IMR-90 (cell line): ENCODE results near the gene IQSEC3. TPM values are rescaled to one million over a fixed set of nuclear protein-coding genes. Genes with fewer than 3 reads are reported as not detected.

Experiments used
- ATAC-seq: fragments of 200-7000 bp; cut with Tn5 transposase; 2 replicates; pipeline ENCODE4 v1.9.1; 2020; ENCODE audit warnings: low read depth, mild to moderate bottlenecking, moderate library complexity
- BruUV-seq: library from RNA; stranded (reverse); fragments of 400-500 nt; replicated peaks from 2 replicates; lab custom pipeline; 2021; lab: Mats Ljungman, UMichigan
- CTCF ChIA-PET: fragments of 300-600 bp; formaldehyde crosslinking; extraction: SDS; loops from one replicate; lab custom pipeline; 2021; ENCODE audit warnings: antibody characterized with exemption; lab: Yijun Ruan, JAX
- POLR2A ChIA-PET: fragments of 300-600 bp; sonication (Branson Sonifier 250); formaldehyde crosslinking; loops from one replicate; lab custom pipeline; 2022; ENCODE audit warnings: antibody characterized with exemption; ENCODE audit not compliant: unreplicated experiment; lab: Charles Lee
- DNase-seq: peaks from one replicate; pipeline ENCODE4 v3.0.0; 2013
- H2AFZ ChIP-seq: replicated peaks from 2 replicates; pipeline ENCODE3; 2013; ENCODE audit warnings: low read length, mild to moderate bottlenecking; ENCODE audit not compliant: poor library complexity
- H2AK5ac ChIP-seq: 2 replicates; pipeline ENCODE4 v1.6.1; 2013; ENCODE audit warnings: low read depth, low read length, inconsistent platforms
- H2AK9ac ChIP-seq: replicated peaks from 2 replicates; pipeline ENCODE3; 2013; ENCODE audit warnings: mild to moderate bottlenecking, low read depth, low read length, moderate library complexity; ENCODE audit not compliant: poor library complexity
- H2BK120ac ChIP-seq: 2 replicates; pipeline ENCODE4 v1.6.1; 2013; ENCODE audit warnings: low read depth, low read length, inconsistent platforms
- H2BK15ac ChIP-seq: 3 replicates; pipeline ENCODE4 v1.6.1; 2013; ENCODE audit warnings: low read depth, low read length, inconsistent platforms
- H2BK20ac ChIP-seq: 2 replicates; pipeline ENCODE4 v1.6.1; 2013; ENCODE audit warnings: low read depth, mild to moderate bottlenecking, inconsistent platforms, low read length, moderate library complexity
- H2BK5ac ChIP-seq: 2 replicates; pipeline ENCODE4 v1.6.1; 2013; ENCODE audit warnings: mild to moderate bottlenecking, low read depth, low read length, inconsistent platforms; ENCODE audit not compliant: poor library complexity, severe bottlenecking
- H3K14ac ChIP-seq: replicated peaks from 2 replicates; pipeline ENCODE4 v1.6.1; 2013; ENCODE audit warnings: low read depth, low read length, inconsistent platforms
- H3K18ac ChIP-seq: 2 replicates; pipeline ENCODE4 v1.6.1; 2013; ENCODE audit warnings: low read depth, low read length, control low read depth
- H3K23ac ChIP-seq: 2 replicates; pipeline ENCODE4 v1.6.1; 2013; ENCODE audit warnings: low read depth, low read length, inconsistent platforms
- H3K27ac ChIP-seq: 2 replicates; pipeline ENCODE4 v1.5.1; 2013; ENCODE audit warnings: mild to moderate bottlenecking, control low read depth, low read length; ENCODE audit not compliant: insufficient read depth
- H3K27me3 ChIP-seq: 2 replicates; pipeline ENCODE4 v1.6.1; 2013; ENCODE audit warnings: low read length; ENCODE audit not compliant: control insufficient read depth, insufficient read depth
- H3K36me3 ChIP-seq: 2 replicates; pipeline ENCODE4 v1.6.1; 2013; ENCODE audit warnings: low read length, mixed read lengths; ENCODE audit not compliant: control insufficient read depth, insufficient read depth
- H3K4ac ChIP-seq: 2 replicates; pipeline ENCODE4 v1.6.1; 2013; ENCODE audit warnings: low read depth, low read length, inconsistent platforms
- H3K4me1 ChIP-seq: 2 replicates; pipeline ENCODE4 v1.6.1; 2013; ENCODE audit warnings: low read length, mixed read lengths; ENCODE audit not compliant: control insufficient read depth, insufficient read depth
- H3K4me2 ChIP-seq: 2 replicates; pipeline ENCODE4 v1.6.1; 2013; ENCODE audit warnings: low read depth, mild to moderate bottlenecking, control low read depth, low read length, moderate library complexity
- H3K4me3 ChIP-seq: 2 replicates; pipeline ENCODE4 v1.5.1; 2013; ENCODE audit warnings: low read depth, mild to moderate bottlenecking, control low read depth, low read length, moderate library complexity; ENCODE audit not compliant: insufficient read depth
- H3K56ac ChIP-seq: 2 replicates; pipeline ENCODE4 v1.6.1; 2013; ENCODE audit warnings: low read length, inconsistent platforms; ENCODE audit not compliant: insufficient read depth; ENCODE audit errors: extremely low read depth
- H3K79me1 ChIP-seq, 2 experiments: 2 replicates each; pipeline ENCODE4 v1.6.1; 2013; ENCODE audit warnings: low read length in 2 of 2, inconsistent platforms in 1 of 2, low read depth in 1 of 2
- H3K9ac ChIP-seq: 2 replicates; pipeline ENCODE4 v1.6.1; 2013; ENCODE audit warnings: low read depth, low read length, control low read depth
- H3K9me1 ChIP-seq: 2 replicates; pipeline ENCODE4 v1.6.1; 2013; ENCODE audit warnings: low read length, inconsistent platforms; ENCODE audit not compliant: insufficient read depth
- H3K9me3 ChIP-seq: 2 replicates; pipeline ENCODE4 v1.6.1; 2013; ENCODE audit warnings: low read length; ENCODE audit not compliant: control insufficient read depth, insufficient read depth
- H4K20me1 ChIP-seq: 2 replicates; pipeline ENCODE4 v1.6.1; 2013; ENCODE audit warnings: low read length, inconsistent platforms; ENCODE audit not compliant: insufficient read depth
- H4K5ac ChIP-seq: 2 replicates; pipeline ENCODE4 v1.6.1; 2013; ENCODE audit warnings: mild to moderate bottlenecking, low read depth, low read length, control low read depth
- H4K8ac ChIP-seq, 2 experiments: 2 replicates each; pipeline ENCODE4 v1.6.1; 2013; ENCODE audit warnings: low read depth in 2 of 2, low read length in 2 of 2, control low read depth in 1 of 2, inconsistent platforms in 1 of 2
- H4K91ac ChIP-seq: 2 replicates; pipeline ENCODE4 v1.6.1; 2013; ENCODE audit warnings: low read depth, low read length, inconsistent platforms; ENCODE audit not compliant: insufficient read depth
- BHLHE40 ChIP-seq: fragments of 150-350 bp; IDR thresholded peaks from 2 replicates; pipeline ENCODE4 v1.6.1; 2016; ENCODE audit warnings: mild to moderate bottlenecking, low read depth, low read length
- CEBPB ChIP-seq: IDR thresholded peaks from 2 replicates; pipeline ENCODE4 v1.6.1; 2012; ENCODE audit warnings: low read depth, low read length, improper control_type of control experiment
- CHD1 ChIP-seq: IDR thresholded peaks from 2 replicates; pipeline ENCODE4 v1.6.1; 2012; ENCODE audit warnings: low read depth, low read length, improper control_type of control experiment
- CTCF ChIP-seq: conservative IDR thresholded peaks from 2 replicates; pipeline ENCODE4 v1.5.1; 2012; ENCODE audit warnings: mild to moderate bottlenecking, low read depth, low read length, improper control_type of control experiment
- FOS ChIP-seq: fragments of 150-350 bp; IDR thresholded peaks from 2 replicates; pipeline ENCODE4 v1.6.1; 2016; ENCODE audit warnings: low read depth, low read length
- MAFK ChIP-seq: IDR thresholded peaks from 2 replicates; pipeline ENCODE4 v1.6.1; 2012; ENCODE audit warnings: low read depth, low read length, improper control_type of control experiment
- MAZ ChIP-seq: IDR thresholded peaks from 2 replicates; pipeline ENCODE4 v1.6.1; 2012; ENCODE audit warnings: low read depth, mild to moderate bottlenecking, low read length, improper control_type of control experiment, moderate library complexity, borderline replicate concordance
- MXI1 ChIP-seq: IDR thresholded peaks from 2 replicates; pipeline ENCODE4 v1.6.1; 2012; ENCODE audit warnings: low read depth, mild to moderate bottlenecking, low read length, moderate library complexity, borderline replicate concordance
- NFE2L2 ChIP-seq: fragments of 150-350 bp; IDR thresholded peaks from 2 replicates; pipeline ENCODE4 v1.6.1; 2016; ENCODE audit warnings: low read depth, mild to moderate bottlenecking, low read length
- POLR2A ChIP-seq: IDR thresholded peaks from 2 replicates; pipeline ENCODE4 v1.6.1; 2012; ENCODE audit warnings: mild to moderate bottlenecking, low read depth, low read length
- RCOR1 ChIP-seq: IDR thresholded peaks from 2 replicates; pipeline ENCODE4 v1.6.1; 2012; ENCODE audit warnings: mild to moderate bottlenecking, low read length, improper control_type of control experiment; ENCODE audit not compliant: insufficient replicate concordance
- RFX5 ChIP-seq: IDR thresholded peaks from 2 replicates; pipeline ENCODE4 v1.8.0; 2012; ENCODE audit warnings: low read depth, mild to moderate bottlenecking, low read length, moderate library complexity
- SMC3 ChIP-seq: fragments of 150-350 bp; IDR thresholded peaks from 2 replicates; pipeline ENCODE4 v1.6.1; 2016; ENCODE audit warnings: low read depth, mild to moderate bottlenecking, antibody characterized with exemption, low read length, moderate library complexity
- USF2 ChIP-seq: fragments of 150-350 bp; IDR thresholded peaks from 2 replicates; pipeline ENCODE4 v1.6.1; 2017; ENCODE audit warnings: mild to moderate bottlenecking, antibody characterized with exemption, low read length, low read depth
- WGBS, 2 experiments: methylation state at CpG; one replicate each; pipeline versions ENCODE4 v1.1.5 to v1.1.7; 2013; ENCODE audit warnings: missing lambda C conversion rate in 2 of 2; ENCODE audit not compliant: insufficient read length in 1 of 2; ENCODE audit errors: extremely low coverage in 2 of 2; 5-methylcytosine and 5-hydroxymethylcytosine counted together
- dilution Hi-C: fragments of 300-500 bp; cut with HindIII; formaldehyde crosslinking; loops from one replicate; pipeline ENCODE4 v1.14.3; 2018; ENCODE audit warnings: low sequenced_read_pairs; ENCODE audit not compliant: unreplicated experiment
- in situ Hi-C: fragments of 300-500 bp; cut with MboI; formaldehyde crosslinking; loops from 3 replicates; pipeline ENCODE4 v1.14.3; 2019; ENCODE audit warnings: low sequenced_read_pairs, inconsistent platforms, mixed read lengths
- intact Hi-C: fragments of 100-400 bp; cut with micrococcal nuclease; formaldehyde crosslinking; loops from 2 replicates; pipeline ENCODE4 v1.10.0; 2022
- polyA plus RNA-seq, 3 experiments: library from polyadenylated mRNA; depleted of rRNA; stranded (reverse); fragments of >200 nt; gene quantifications; 2 replicates each; pipeline ENCODE4 v1.2.3, GENCODE V29; 2012; ENCODE audit warnings: low replicate concordance in 1 of 3
- total RNA-seq: library from RNA; depleted of rRNA; stranded (reverse); fragments of >200 nt; gene quantifications from 2 replicates; pipeline ENCODE4 v1.2.3, GENCODE V29; 2012
- TF ChIP-seq, protein P1 (sequence below): fragments of 150-350 bp; IDR thresholded peaks from 2 replicates; pipeline ENCODE4 v1.6.1; 2016; ENCODE audit warnings: low read depth, mild to moderate bottlenecking, low read length, moderate library complexity, borderline replicate concordance

Gene IQSEC3
- total and polyA plus RNA-seq, 2 of the 4 experiments (the other 2 are of a cell fraction): 0.10 TPM; not detected in 1

DNA sequence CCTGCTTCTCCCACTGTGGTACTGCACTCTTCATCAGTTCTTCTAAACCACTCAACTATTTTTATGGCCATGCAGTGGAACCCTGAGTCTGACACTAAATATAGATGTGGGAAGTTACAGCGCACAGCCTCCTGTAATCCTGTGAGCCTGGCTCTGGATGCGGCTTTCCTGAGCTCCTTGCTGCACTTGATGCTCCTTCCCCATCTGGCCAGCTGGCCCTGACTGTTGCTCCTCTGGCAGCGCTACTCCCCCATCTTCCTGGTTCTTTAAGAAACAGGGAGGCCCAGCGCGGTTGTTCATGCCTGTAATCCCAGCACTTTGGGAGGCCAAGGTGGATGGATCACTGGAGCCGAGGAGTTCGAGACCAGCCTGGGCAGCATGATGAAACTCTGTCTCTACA lies 24.6 kb downstream of the IQSEC3 start:
- no TSS peak for BruUV-seq
- H3K4me1 ChIP-seq: no peaks in the 10 kb centered on the region
- no peak overlapping the region for H3K14ac ChIP-seq
- no peak overlapping the region for H3K18ac ChIP-seq
- H2AFZ ChIP-seq: no peak overlapping the region
- no peaks in the 10 kb centered on the region for H3K36me3 ChIP-seq
- H2BK15ac ChIP-seq: no peak overlapping the region
- CTCF ChIA-PET: no interaction called here
- no peak overlapping the region for H3K4me2 ChIP-seq
- H3K79me1 ChIP-seq: no peaks in the 10 kb centered on the region
- H4K5ac ChIP-seq: no peak overlapping the region
- H2AK5ac ChIP-seq: no peak overlapping the region
- no peak overlapping the region for H2BK5ac ChIP-seq
- in situ Hi-C loops (no loop called here), intact Hi-C loops (no loop called here), dilution Hi-C loops (no loop called here)
- H4K20me1 ChIP-seq: no peaks in the 10 kb centered on the region
- H2BK120ac ChIP-seq: no peak overlapping the region
- H2BK20ac ChIP-seq: no peak overlapping the region
- H3K4ac ChIP-seq: no peak overlapping the region
- DNase-seq: no peak
- no peak overlapping the region for H3K23ac ChIP-seq
- H3K9ac ChIP-seq: no peak overlapping the region
- 60% methylated on average over 2 of the region's 7 CpGs; no CpG with 5 or more reads in 1 of the 2 experiments for WGBS, 2 experiments
- TF ChIP-seq, protein P1, sequence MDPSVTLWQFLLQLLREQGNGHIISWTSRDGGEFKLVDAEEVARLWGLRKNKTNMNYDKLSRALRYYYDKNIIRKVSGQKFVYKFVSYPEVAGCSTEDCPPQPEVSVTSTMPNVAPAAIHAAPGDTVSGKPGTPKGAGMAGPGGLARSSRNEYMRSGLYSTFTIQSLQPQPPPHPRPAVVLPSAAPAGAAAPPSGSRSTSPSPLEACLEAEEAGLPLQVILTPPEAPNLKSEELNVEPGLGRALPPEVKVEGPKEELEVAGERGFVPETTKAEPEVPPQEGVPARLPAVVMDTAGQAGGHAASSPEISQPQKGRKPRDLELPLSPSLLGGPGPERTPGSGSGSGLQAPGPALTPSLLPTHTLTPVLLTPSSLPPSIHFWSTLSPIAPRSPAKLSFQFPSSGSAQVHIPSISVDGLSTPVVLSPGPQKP: no peak
- TF ChIP-seq USF2 (no peak), CHD1 (no peak), BHLHE40 (no peak), NFE2L2 (no peak), FOS (no peak), MAFK (no peak), POLR2A (no peak), SMC3 (no peak), CEBPB (no peak), MAZ (no peak), RCOR1 (no peak), MXI1 (no peak), CTCF (no peak), RFX5 (no peak)
- ATAC-seq: no peak
- H3K27me3 ChIP-seq: peaks cover 27% of the 10 kb centered on the region
- POLR2A ChIA-PET: no interaction called here
- no peak overlapping the region for H3K4me3 ChIP-seq
- no peaks in the 10 kb centered on the region; the same call in 1 of the 2 replicates for H3K9me3 ChIP-seq
- H4K8ac ChIP-seq: no peak overlapping the region
- H4K91ac ChIP-seq: no peak overlapping the region
- no peak overlapping the region for H2AK9ac ChIP-seq
- H3K9me1 ChIP-seq: no peaks in the 10 kb centered on the region; the same call in 1 of the 2 replicates
- no peak overlapping the region for H3K27ac ChIP-seq
- no peak overlapping the region for H3K56ac ChIP-seq
